ENCODE results near the gene MSMP. TPM values are rescaled to one million over a fixed set of nuclear protein-coding genes. Genes with fewer than 3 reads are reported as not detected.

Gene MSMP
- polyA plus RNA-seq, 3 donors: not detected

DNA sequence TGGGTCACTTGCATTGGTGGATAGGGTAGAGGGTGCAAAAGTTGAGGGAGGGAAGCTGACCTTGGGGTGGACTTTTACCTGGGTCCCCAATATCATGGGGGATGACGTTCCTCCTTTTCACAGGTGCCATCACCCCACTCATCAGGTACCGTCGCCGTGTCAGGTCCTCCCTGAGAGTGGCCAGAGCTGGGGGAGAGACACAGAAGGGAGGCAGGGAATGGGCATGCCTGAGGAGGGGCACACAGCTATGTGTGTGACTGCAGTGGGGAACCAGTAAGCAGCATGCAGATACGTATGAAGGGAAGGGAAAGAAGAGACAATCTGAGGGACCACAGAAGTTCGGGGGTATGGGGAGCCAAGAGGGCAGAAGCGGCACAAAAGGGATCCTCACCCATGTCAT lies 15.2 kb downstream of the MSMP start:
- H3K9me3 ChIP-seq (replicated peaks in 1 of 2; ENCODE audit: control insufficient read depth in 1 of 2, insufficient read depth in 1 of 2, low read length in 2 of 2): no peaks in the 10 kb centered on the region
- 100% methylated on average over 2 of the region's 7 CpGs for WGBS (ENCODE audit: insufficient coverage)
- H3K4me2 ChIP-seq (replicated peaks; ENCODE audit: extremely low read depth, low read length, poor library complexity, severe bottlenecking): no peak overlapping the region
- H3K36me3 Mint-ChIP-seq: peaks cover 81 to 97% of the 10 kb centered on the region in 2 donors
- H3K27me3 ChIP-seq (ENCODE audit: control insufficient read depth in 2 of 2, insufficient read depth in 2 of 2, low read length in 2 of 2): no peaks in the 10 kb centered on the region
- H2AFZ ChIP-seq (ENCODE audit: insufficient read depth, low read depth, low read length, poor library complexity, severe bottlenecking): no peak overlapping the region
- peaks cover 76 to 94% of the 10 kb centered on the region in 2 donors for H3K36me3 ChIP-seq (replicated peaks in 1 of 2; ENCODE audit: control insufficient read depth in 1 of 2, insufficient read depth in 2 of 2, low read length in 2 of 2)
- H3K27me3 Mint-ChIP-seq (ENCODE audit: low read depth in 3 of 3): peaks cover 0 to 3% (median 1%) of the 10 kb centered on the region in 3 donors
- H3K27ac Mint-ChIP-seq: peak overlapping the region in 3 of 7 donors; percentile 27 to 45 (median 31)
- peaks cover 0 to 2% (median 0%) of the 10 kb centered on the region in 7 donors for H3K9me3 Mint-ChIP-seq
- TF ChIP-seq, protein P1, sequence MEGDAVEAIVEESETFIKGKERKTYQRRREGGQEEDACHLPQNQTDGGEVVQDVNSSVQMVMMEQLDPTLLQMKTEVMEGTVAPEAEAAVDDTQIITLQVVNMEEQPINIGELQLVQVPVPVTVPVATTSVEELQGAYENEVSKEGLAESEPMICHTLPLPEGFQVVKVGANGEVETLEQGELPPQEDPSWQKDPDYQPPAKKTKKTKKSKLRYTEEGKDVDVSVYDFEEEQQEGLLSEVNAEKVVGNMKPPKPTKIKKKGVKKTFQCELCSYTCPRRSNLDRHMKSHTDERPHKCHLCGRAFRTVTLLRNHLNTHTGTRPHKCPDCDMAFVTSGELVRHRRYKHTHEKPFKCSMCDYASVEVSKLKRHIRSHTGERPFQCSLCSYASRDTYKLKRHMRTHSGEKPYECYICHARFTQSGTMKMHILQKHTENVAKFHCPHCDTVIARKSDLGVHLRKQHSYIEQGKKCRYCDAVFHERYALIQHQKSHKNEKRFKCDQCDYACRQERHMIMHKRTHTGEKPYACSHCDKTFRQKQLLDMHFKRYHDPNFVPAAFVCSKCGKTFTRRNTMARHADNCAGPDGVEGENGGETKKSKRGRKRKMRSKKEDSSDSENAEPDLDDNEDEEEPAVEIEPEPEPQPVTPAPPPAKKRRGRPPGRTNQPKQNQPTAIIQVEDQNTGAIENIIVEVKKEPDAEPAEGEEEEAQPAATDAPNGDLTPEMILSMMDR (IDR thresholded peaks at IDR 0.05): no peak
- DNase-seq: no peak
- no peak overlapping the region for H3K4me3 ChIP-seq (replicated peaks in 1 of 3; ENCODE audit: low read depth in 2 of 3, low read length in 3 of 3)
- H3K4me3 Mint-ChIP-seq: no peak overlapping the region
- intact Hi-C loops (cut with micrococcal nuclease): loop anchor here in 1 of 2 donors (10.0 kb wide), 1 partner anchor 134 kb away; the partner anchor contains the start of gene TESK1
- peaks cover 11 to 18% of the 10 kb centered on the region in 2 donors for H3K4me1 ChIP-seq (ENCODE audit: control insufficient read depth in 1 of 2, insufficient read depth in 2 of 2, low read length in 2 of 2)
- no peak overlapping the region for H3K9ac ChIP-seq (ENCODE audit: insufficient read depth, low read length, poor library complexity, severe bottlenecking)
- peaks cover 84% of the 10 kb centered on the region for H4K20me1 ChIP-seq (ENCODE audit: insufficient read depth, low read length)
- peaks cover 17% of the 10 kb centered on the region for H3K79me2 ChIP-seq (ENCODE audit: insufficient read depth, low read length)
- H3K4me1 Mint-ChIP-seq: peaks cover 21% of the 10 kb centered on the region
- no peak overlapping the region for H3K27ac ChIP-seq (ENCODE audit: low read depth in 1 of 2, low read length in 2 of 2)

DNA sequence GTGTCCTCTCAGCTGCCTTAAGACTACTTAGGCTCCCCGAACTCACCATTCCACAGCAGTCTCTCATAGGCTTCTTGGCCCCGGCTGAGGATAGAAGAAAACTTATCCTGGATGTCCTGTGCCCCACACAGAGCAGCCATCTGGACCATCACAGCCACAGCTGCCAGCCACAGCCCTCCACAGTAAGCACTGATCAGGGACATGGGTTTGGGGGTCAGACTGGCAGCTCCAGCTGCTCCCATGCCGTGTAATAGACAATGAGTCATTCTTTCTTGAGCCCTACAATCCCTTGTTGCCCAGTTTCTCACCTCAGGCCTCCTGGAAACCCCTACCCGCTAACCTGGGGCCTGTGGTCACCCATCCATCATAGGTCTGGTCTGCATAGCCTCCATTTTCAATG lies 15.9 kb downstream of the MSMP start:
- Mint-ChIP-seq H3K27ac (peak overlapping the region in 2 of 7 donors; percentile 18 to 21), H3K9me3 (peaks cover 0 to 2% (median 0%) of the 10 kb centered on the region in 7 donors), H3K36me3 (peaks cover 74 to 90% of the 10 kb centered on the region in 2 donors), H3K27me3 (ENCODE audit: low read depth in 3 of 3) (peaks cover 0 to 3% (median 1%) of the 10 kb centered on the region in 3 donors), H3K4me1 (peaks cover 17% of the 10 kb centered on the region), H3K4me3 (no peak overlapping the region)
- DNase-seq: no peak
- 100% methylated on average over 4 of the region's 4 CpGs for WGBS (ENCODE audit: insufficient coverage)
- no peak overlapping the region for H2AFZ ChIP-seq (ENCODE audit: insufficient read depth, low read depth, low read length, poor library complexity, severe bottlenecking)
- intact Hi-C loops (cut with micrococcal nuclease): loop anchor here in 1 of 2 donors (10.0 kb wide), 1 partner anchor 133 kb away; the partner anchor contains the start of gene TESK1
- no peak overlapping the region for H3K4me3 ChIP-seq (replicated peaks in 1 of 3; ENCODE audit: low read depth in 2 of 3, low read length in 3 of 3)
- H3K79me2 ChIP-seq (ENCODE audit: insufficient read depth, low read length): peaks cover 24% of the 10 kb centered on the region
- no peak overlapping the region for H3K27ac ChIP-seq (ENCODE audit: low read depth in 1 of 2, low read length in 2 of 2)
- no peak overlapping the region for H3K9ac ChIP-seq (ENCODE audit: insufficient read depth, low read length, poor library complexity, severe bottlenecking)
- peaks cover 79% of the 10 kb centered on the region for H4K20me1 ChIP-seq (ENCODE audit: insufficient read depth, low read length)
- H3K9me3 ChIP-seq (replicated peaks in 1 of 2; ENCODE audit: control insufficient read depth in 1 of 2, insufficient read depth in 1 of 2, low read length in 2 of 2): no peaks in the 10 kb centered on the region
- H3K27me3 ChIP-seq (ENCODE audit: control insufficient read depth in 2 of 2, insufficient read depth in 2 of 2, low read length in 2 of 2): no peaks in the 10 kb centered on the region
- peaks cover 76 to 88% of the 10 kb centered on the region in 2 donors for H3K36me3 ChIP-seq (replicated peaks in 1 of 2; ENCODE audit: control insufficient read depth in 1 of 2, insufficient read depth in 2 of 2, low read length in 2 of 2)
- H3K4me2 ChIP-seq (replicated peaks; ENCODE audit: extremely low read depth, low read length, poor library complexity, severe bottlenecking): no peak overlapping the region
- peaks cover 11 to 18% of the 10 kb centered on the region in 2 donors for H3K4me1 ChIP-seq (ENCODE audit: control insufficient read depth in 1 of 2, insufficient read depth in 2 of 2, low read length in 2 of 2)
- TF ChIP-seq, protein P1 (IDR thresholded peaks at IDR 0.05): no peak
